Lower lobe of right lung (tissue), 2 donors: ENCODE data around the gene ATP8B1. TPM values are rescaled to one million over a fixed set of nuclear protein-coding genes. Genes with fewer than 3 reads are reported as not detected.

Experiments used
- ATAC-seq, 2 donors: fragments of 200-7000 bp; cut with Tn5 transposase; one replicate each; pipeline ENCODE4 v1.9.1; 2020 to 2022; ENCODE audit warnings: mild to moderate bottlenecking in 2 of 2, moderate library complexity in 2 of 2
- DNase-seq: peaks from one replicate; pipeline ENCODE4 v3.0.0-alpha.2; 2020
- H3K27ac ChIP-seq: fragments of 200-600 bp; one replicate; pipeline ENCODE4 v1.8.0; 2022
- H3K27me3 ChIP-seq: fragments of 200-600 bp; one replicate; pipeline ENCODE4 v1.8.0; 2022; ENCODE audit warnings: low read depth
- H3K36me3 ChIP-seq: fragments of 200-600 bp; one replicate; pipeline ENCODE4 v1.8.0; 2022; ENCODE audit warnings: mild to moderate bottlenecking
- H3K4me1 ChIP-seq: fragments of 200-600 bp; one replicate; pipeline ENCODE4 v1.8.0; 2022
- H3K4me3 ChIP-seq: fragments of 200-600 bp; one replicate; pipeline ENCODE4 v1.8.0; 2022; ENCODE audit warnings: mild to moderate bottlenecking
- H3K9me3 ChIP-seq: fragments of 200-600 bp; one replicate; pipeline ENCODE4 v1.8.0; 2022
- intact Hi-C: fragments of 100-400 bp; cut with DNase I; formaldehyde crosslinking; loops from one replicate; pipeline ENCODE4 v1.11.0; 2022
- total RNA-seq: library from RNA; stranded (reverse); fragmentation: NEBNext Ultra II Directional; extraction: Animal tissue kit (Norgen Biotek cat#: 25700); gene quantifications from one replicate; pipeline ENCODE4 v1.2.1, GENCODE V29; 2021
- TF ChIP-seq, protein P1 (sequence below): fragments of 200-600 bp; IDR thresholded peaks from one replicate; pipeline ENCODE4 v1.8.0; 2022; ENCODE audit warnings: antibody characterized with exemption, mild to moderate bottlenecking
- donor health status: DM: no; HTN: yes; CAD: no; lungs with severe emphysema.

ATP8B1 gene
- total RNA-seq, 1 donor from 2014 or later, result 27.2 TPM

DNA sequence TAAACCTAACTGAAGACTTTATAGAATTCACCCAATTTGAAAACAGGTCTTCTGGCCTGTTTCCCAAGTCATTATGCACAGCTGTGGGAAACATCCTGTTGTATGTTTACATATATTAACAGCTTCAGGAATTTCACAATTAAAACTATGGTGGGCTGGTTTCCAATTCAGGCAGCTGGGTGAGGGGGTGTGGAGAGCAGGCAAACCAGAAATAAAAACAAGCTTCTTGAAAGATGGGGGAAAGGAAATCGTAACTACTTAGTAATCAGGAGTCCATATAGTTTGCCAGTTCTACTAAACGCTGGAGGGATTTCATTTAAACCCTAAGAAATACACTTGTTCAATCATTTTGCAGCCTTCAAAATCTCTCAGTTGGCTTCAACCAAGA, 22.8 kb downstream of the ATP8B1 start:
- Histone ChIP-seq H3K4me1 (peaks cover 49% of the 10 kb centered on the region), H3K4me3 (no peak overlapping the region), H3K27ac (peak overlapping the region; percentile 58), H3K27me3 (no peaks in the 10 kb centered on the region), H3K9me3 (no peaks in the 10 kb centered on the region), H3K36me3 (no peaks in the 10 kb centered on the region)
- TF ChIP-seq, protein P1, sequence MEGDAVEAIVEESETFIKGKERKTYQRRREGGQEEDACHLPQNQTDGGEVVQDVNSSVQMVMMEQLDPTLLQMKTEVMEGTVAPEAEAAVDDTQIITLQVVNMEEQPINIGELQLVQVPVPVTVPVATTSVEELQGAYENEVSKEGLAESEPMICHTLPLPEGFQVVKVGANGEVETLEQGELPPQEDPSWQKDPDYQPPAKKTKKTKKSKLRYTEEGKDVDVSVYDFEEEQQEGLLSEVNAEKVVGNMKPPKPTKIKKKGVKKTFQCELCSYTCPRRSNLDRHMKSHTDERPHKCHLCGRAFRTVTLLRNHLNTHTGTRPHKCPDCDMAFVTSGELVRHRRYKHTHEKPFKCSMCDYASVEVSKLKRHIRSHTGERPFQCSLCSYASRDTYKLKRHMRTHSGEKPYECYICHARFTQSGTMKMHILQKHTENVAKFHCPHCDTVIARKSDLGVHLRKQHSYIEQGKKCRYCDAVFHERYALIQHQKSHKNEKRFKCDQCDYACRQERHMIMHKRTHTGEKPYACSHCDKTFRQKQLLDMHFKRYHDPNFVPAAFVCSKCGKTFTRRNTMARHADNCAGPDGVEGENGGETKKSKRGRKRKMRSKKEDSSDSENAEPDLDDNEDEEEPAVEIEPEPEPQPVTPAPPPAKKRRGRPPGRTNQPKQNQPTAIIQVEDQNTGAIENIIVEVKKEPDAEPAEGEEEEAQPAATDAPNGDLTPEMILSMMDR, result no peak
- ATAC-seq (peak in 1 of 2 donors; percentile 21), DNase-seq (no peak)
- intact Hi-C loops, result no loop called here

DNA sequence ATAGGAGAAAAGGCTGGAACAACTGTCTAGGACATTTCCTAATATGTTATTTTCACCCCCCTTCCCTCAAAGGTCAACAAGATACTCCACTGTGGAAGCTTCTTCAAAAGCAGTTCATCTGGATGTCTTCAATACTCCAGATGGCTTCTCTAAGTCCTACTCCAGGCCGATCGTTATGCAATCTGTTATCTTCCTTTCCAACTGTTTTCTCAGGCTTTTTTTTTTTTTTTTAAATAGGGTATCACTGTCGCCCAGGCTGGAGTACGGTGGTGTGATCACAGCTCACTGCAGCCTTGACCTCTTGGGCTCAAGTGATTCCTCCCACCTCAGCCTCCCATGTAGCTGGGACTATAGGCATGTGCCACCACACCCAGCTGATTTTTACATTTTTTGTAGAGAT, 26.3 kb downstream of the ATP8B1 start:
- no peak overlapping the region for H3K4me3 ChIP-seq
- TF ChIP-seq, protein P1, result no peak
- intact Hi-C loops, result no loop called here

DNA sequence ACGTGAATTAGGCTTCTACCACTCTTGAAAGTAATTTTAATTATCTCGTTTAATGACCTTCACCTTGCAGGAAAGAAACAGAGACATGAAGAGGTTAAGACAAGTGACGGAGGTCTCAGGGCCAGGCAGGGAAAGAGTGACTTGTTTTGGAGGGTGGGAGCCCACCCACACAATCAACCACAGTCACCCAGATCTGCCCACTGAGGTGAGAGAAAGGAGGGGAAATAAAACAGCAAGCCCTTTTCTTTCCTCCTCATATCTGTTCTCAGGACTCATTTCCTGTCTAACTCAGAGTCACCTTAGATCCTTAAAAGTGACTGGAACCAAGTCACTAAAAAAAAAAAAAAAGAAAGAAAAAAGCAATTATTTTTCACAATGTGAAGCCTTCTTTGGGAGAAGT, 26.8 kb downstream of the ATP8B1 start:
- peaks cover 48% of the 10 kb centered on the region for H3K4me1 ChIP-seq
- DNase-seq, result no peak
- H3K27me3 ChIP-seq, result no peaks in the 10 kb centered on the region
- no peaks in the 10 kb centered on the region for H3K9me3 ChIP-seq
- TF ChIP-seq, protein P1, result no peak
- no peak overlapping the region for H3K4me3 ChIP-seq
- intact Hi-C loops, result no loop called here
- ATAC-seq, result no peak
- H3K36me3 ChIP-seq, result no peaks in the 10 kb centered on the region
- H3K27ac ChIP-seq, result no peak overlapping the region

More for the DNA sequence above, 26.3 kb downstream of the ATP8B1 start:
- Histone ChIP-seq H3K27me3 (no peaks in the 10 kb centered on the region), H3K27ac (no peak overlapping the region), H3K36me3 (no peaks in the 10 kb centered on the region), H3K4me1 (peaks cover 48% of the 10 kb centered on the region), H3K9me3 (no peaks in the 10 kb centered on the region)
- DNase-seq (no peak), ATAC-seq (peak; percentile 15 to 61)

DNA sequence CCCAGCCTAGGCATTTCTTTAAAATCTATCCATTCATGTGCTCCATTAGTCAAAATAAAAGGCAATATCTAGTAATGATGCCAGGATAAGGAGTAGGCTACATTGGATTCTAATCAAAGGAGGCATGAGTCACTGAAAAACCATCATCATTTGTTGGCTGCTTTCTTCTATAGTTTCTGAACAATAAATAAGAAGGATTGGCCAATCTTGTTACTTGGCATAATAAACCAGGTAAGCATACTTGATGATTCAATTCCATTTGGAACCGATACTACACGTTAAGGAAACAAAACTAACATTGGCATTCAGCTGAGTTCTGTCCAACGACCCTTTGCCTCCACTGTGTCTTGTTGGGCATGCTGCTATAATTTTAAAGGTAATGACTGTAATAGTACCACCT, 27.2 kb downstream of the ATP8B1 start:
- intact Hi-C loops, result no loop called here
- no peak for DNase-seq
- Histone ChIP-seq H3K4me3 (no peak overlapping the region), H3K36me3 (no peaks in the 10 kb centered on the region), H3K27me3 (no peaks in the 10 kb centered on the region), H3K27ac (no peak overlapping the region), H3K4me1 (peaks cover 48% of the 10 kb centered on the region), H3K9me3 (no peaks in the 10 kb centered on the region)
- TF ChIP-seq, protein P1, result no peak
- peak in 1 of 2 donors; percentile 12 for ATAC-seq

DNA sequence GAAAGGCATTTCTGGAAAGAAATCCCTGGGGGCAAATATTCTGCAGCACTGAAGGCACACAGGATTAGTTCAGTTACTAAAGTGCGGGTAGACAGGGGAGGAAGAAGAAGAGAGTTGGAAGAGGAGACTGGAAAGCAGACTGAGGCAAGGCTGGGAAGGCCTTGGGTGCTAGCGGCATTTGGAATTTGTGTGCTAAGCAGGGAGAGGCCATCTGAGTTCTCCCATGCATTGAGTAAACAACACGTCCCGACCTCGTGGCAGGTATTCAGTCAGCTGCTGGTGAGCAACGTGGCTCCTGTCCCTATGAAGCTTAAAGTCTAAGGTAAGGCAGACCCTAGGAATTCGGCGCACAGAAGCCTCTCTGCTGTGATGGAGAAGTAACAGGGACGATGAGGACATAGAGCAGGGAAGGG, 30.7 kb downstream of the ATP8B1 start:
- H3K27me3 ChIP-seq, result no peaks in the 10 kb centered on the region
- no peaks in the 10 kb centered on the region for H3K9me3 ChIP-seq
- H3K4me3 ChIP-seq, result no peak overlapping the region
- TF ChIP-seq, protein P1, result no peak
- H3K4me1 ChIP-seq, result peaks cover 68% of the 10 kb centered on the region
- intact Hi-C loops, result no loop called here
- DNase-seq (no peak), ATAC-seq (peak; percentile 10 to 30)
- no peak overlapping the region for H3K27ac ChIP-seq
- H3K36me3 ChIP-seq, result no peaks in the 10 kb centered on the region

DNA sequence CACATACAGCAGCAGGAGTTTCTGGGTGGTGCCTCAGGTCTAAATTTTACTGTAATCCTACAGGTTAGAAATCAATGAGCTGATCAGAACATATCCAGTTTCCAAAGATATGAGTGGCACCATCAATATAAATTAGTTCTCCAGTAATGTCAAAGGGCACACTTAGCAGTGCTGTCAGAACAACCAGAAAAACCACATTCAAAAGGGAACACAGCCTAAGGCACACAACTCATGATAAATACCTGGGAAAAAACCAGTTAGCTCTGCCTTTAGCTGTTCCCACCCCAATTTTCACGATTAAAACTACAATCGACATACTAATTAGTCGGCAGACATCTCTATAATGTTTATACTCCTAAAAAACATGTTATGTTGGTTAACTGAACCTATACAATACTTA, 31.5 kb downstream of the ATP8B1 start:
- H3K4me3 ChIP-seq, result no peak overlapping the region
- peaks cover 68% of the 10 kb centered on the region for H3K4me1 ChIP-seq
- TF ChIP-seq, protein P1, result no peak
- no peaks in the 10 kb centered on the region for H3K9me3 ChIP-seq
- H3K27ac ChIP-seq, result peak overlapping the region; percentile 24
- H3K27me3 ChIP-seq, result no peaks in the 10 kb centered on the region
- intact Hi-C loops, result no loop called here
- no peak for DNase-seq
- H3K36me3 ChIP-seq, result no peaks in the 10 kb centered on the region
- ATAC-seq, result peak in 1 of 2 donors; percentile 18
